Measurements from ENCODE around the gene LRIG2.
A peak's percentile ranks its signal among the peaks of the same experiment; 100 is the strongest.
"Not testable (repeated sequence)": the region's sequence is repeated elsewhere in the genome, so short reads cannot be mapped to it uniquely, and the experiment has no call there.

The LRIG2 gene

GRCh38 chr1:113058941-113059706 is 13.9 kb upstream of the LRIG2 start:
- DNase-seq (ENCODE audit: low read depth) = no peak

DNA sequence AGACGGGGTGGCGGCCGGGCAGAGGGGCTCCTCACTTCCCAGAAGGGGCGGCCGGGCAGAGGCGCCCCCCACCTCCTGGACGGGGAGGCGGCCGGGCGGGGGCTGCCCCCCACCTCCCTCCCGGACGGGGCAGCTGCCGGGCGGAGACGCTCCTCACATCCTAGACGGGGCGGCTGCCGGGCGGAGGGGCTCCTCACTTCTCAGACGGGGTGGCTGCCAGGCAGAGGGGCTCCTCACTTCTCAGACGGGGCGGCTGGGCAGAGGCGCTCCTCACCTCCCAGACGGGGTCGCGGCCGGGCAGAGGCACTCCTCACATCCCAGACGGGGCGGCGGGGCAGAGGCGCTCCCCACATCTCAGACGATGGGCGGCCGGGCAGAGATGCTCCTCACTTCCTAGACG is 9.5 kb upstream of the LRIG2 start:
- DNase-seq (ENCODE audit: low read depth) = not testable (repeated sequence)

DNA sequence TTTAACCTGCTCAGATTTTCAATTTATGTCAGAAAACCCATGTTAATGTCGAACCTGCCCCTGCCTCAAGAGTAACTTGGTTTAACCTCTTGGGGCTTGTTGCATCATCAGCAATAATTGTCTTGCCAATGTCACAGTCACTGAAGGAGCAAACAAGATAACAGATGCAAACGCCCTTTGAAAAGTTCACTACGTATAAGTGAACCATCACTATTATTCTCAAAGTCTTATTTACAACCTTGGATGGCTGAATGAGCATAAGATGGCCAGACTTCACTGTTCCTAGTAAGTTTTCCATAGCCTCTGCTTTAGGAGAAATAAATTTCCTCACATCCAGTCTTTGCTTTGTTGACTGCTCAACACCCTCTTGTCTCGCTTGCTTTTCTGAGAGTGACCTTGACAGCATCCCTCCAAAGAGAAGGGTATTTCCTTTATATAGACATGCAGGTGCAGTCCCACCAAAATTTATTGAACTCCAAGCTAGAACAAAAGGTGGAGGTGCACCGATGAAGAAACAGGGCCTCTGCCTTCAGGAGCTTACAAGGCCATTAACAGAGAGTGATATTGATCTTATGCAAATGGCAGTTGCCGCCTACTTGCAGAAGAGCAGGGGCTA is 749 bp upstream of the LRIG2 start:
- DNase-seq (ENCODE audit: low read depth) = no peak

DNA sequence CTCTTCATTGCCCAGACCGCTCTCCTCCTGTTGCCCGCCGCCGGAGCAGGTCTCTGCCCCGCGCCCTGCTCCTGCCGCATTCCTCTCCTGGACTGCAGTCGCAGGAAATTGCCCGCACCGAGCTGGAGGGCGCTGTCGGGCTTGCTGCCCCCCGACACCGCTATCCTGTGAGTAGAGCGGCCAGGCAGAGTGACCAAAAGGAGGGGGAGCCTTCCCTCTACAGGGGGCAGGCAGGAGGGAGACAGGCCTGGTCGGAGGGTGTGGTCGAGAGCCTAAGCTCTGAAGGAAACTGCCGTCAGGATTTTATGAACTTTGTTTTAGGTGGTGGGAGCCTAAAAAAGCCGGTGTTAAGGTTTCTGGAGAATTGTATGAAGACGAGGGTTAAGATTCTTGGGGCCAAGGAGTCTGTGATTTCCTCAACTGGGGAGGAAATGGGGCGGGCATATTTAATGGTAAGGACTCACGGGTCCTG is 517 bp downstream of the LRIG2 start:
- peak; percentile 27 for DNase-seq (ENCODE audit: low read depth)

DNA sequence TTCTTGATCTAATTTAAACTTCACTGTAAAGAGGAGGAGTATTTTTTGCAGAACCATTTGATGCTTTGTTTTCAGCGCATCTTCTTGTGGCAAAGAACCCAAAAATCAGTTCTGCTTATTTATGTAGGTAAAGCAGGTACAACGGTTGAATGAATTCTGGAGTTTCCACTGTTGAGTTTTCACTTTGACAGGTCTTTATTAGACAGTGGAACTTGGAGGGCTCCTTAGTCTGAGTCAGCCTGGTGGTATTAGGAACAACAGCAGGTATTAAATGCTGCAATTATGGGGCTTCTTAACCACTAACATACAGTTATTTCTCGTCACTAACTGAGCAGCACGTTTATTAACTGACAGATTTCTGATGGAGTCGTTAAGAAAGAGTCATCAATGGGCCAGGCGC is 1.2 kb downstream of the LRIG2 start:
- no peak for DNase-seq (ENCODE audit: low read depth)

GRCh38 chr1:113077978-113078377 is 5.0 kb downstream of the LRIG2 start:
- DNase-seq (ENCODE audit: low read depth) = not testable (repeated sequence)

DNA sequence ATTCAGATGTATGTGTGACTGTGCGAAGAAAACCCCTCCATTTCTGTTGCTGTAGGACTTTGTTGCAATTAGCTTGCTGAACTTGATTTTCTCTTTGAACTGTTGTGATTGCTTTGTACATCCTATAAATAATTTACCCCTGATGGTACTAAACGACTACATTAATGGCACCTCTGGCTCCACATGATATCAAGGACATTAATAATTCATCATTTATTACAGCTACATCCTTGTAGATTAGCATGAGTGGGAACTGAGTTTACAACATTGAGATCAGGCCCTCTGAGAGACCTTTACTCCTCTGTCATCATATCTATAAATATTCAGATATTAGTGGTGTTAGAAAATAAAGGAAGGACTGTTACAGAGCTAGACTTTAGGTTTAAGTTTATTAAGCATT is 13.5 kb downstream of the LRIG2 start:
- DNase-seq (ENCODE audit: low read depth) = no peak

DNA sequence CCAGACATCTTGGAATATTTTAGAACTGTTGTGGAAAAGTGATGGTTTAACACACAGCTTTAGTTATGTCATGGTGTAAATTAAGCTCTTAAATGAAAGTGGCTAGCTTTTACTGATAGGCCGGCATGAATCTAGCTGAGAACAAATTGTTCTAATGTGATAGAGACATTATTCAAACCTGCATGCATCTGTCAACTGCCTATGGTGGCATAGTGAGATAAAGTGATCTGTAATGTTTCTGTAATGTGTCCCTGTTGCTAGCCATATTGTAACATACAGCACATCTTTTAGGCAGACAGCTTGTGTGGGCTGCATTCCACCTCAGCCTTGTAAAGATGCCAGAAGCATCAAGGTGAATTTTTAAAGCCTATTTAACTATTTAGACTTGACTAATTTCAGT is 16.0 kb downstream of the LRIG2 start:
- DNase-seq (ENCODE audit: low read depth) = no peak

DNA sequence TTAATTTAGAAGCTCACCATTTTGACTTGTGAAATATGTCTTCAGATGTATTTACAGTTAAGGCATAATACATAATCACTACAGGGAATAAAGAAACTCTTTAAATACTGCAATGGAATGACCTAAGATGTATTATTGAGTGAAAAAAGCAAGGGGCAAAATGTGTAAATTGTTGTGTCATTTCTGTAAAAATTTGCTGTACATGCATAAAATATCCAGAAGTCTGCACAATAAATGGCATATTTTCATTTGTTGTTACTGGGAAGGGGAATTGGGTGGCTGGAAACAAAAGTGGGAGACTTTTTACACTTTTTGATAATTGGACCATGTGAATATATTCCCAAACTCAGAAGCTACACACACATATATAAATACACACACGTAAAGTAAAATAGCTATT is 17.1 kb downstream of the LRIG2 start:
- no peak for DNase-seq (ENCODE audit: low read depth)

- DNase-seq (ENCODE audit: low read depth) = no peak
Observed at GRCh38 chr1:113091988-113092594, 19.1 kb downstream of the LRIG2 start.

DNA sequence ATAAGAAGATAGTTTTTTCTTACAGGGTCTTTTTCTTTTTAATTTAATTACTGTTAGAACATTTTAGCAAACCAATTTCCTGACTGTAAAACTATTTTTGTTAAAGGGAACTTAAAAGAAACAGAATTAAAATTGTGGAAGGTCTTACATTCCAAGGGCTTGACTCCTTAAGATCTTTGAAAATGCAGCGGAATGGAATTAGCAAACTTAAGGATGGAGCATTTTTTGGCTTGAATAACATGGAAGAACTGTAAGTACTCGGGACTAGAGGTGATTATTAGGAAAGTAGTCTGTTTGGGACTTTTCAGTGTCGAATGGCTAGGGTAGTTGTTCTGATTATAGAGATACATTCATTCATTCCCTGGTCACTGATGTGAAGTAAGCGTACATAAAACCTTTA is 21.5 kb downstream of the LRIG2 start:
- DNase-seq (ENCODE audit: low read depth) = no peak

GRCh38 chr1:113095790-113096455 is 22.9 kb downstream of the LRIG2 start:
- DNase-seq (ENCODE audit: low read depth) = no peak

- no peak for DNase-seq (ENCODE audit: low read depth)
Observed at GRCh38 chr1:113096493-113096892, 23.5 kb downstream of the LRIG2 start.

DNA sequence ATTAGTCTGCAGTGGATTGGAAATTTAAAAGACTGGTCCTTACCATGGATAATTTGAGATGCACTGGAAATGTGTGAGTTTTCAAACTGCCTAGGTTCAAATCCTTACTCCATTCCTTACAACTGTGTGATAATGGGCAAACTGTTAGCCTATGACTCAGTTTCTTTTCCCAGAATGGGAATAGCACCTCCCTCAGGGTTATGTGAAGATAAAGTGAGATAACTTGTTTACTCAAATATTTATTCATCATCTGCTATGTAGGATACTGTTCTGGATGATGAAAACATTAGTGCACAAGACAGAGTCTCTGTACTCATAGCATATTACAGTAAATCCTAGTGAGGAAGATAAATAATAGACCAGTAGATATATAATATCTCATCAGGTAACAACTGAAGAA is 28.6 kb downstream of the LRIG2 start:
- DNase-seq (ENCODE audit: low read depth) = no peak

DNA sequence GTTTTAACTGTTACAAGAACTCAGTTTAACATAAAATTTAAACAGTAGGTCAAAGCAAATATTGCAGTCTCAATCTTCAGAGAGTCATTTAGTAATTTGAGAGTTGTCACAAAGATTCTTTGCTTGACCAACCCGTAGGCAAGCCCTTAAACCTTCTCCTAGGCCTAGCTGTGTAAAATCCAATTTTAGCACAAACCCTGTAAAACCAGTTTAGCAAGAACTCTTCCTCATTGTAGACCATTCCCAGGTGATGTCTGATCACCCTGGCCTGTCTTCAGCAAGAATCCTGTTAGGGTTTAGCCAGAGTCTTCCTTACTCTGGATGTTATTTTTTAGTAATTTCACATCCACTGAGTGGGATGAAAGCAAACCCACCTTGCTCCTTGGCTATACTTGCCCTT is 30.1 kb downstream of the LRIG2 start:
- no peak for DNase-seq (ENCODE audit: low read depth)

DNA sequence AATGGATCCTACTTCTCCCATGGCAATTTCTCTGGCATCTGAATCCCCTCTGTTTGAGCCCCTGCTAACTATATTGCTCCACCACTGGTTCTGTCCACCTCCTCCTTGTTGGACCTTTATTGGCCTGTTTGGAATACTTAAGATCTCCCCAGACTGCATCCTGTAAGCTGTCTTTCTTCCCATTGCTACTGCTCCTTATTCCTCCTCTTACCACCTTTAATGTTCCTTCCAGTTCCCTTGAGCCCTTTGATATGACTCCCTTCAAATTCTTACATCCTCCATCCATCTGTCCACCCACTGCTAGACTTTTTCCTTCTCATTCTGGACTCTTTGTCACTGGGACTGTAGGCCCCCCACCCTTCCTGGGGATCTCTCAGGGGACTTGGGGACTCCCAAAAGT is 31.0 kb downstream of the LRIG2 start:
- DNase-seq (ENCODE audit: low read depth) = no peak

DNA sequence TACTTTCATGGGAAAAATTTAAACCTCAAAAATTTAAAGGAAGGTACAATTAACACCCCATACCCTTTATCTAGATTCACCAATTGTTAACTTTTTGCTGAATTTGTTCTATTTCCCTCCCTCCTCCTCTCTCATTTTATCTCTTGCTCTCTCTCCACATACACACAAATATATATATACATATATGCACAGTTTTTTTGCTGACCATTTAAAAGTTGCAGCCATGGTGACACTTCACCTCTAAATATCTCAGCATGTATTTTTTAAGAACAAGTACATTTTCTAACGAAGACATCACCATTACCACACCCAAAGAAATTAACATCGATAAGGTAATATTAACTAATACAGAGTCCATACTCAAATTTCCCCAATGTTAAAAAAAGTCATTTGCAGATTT is 33.9 kb downstream of the LRIG2 start:
- DNase-seq (ENCODE audit: low read depth) = no peak

DNA sequence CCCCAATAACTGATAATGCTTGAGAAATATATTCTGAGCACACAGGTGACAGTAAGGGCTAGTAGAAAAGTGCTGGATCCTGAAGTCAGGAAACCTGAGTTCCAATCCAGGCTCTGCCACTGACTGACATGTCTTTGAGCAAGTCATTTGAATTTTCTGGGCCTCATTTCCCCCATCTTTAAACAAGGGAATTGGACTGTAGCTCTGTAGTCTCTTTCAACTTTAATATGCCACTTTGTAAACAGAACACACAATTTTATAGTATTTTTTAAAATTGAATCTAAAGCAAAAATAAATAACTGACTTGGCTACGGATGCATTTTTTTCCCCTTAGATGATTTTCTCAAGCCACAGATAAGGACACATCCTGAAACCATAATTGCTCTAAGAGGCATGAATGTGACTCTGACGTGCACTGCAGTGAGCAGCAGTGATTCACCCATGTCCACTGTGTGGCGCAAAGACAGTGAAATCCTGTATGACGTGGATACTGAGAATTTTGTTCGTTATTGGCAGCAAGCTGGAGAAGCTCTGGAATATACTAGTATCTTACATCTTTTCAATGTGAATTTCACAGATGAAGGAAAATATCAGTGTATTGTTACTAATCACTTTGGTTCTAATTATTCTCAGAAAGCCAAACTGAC is 37.0 kb downstream of the LRIG2 start:
- DNase-seq (ENCODE audit: low read depth) = peak; percentile 94

GRCh38 chr1:113118266-113118665 is 45.3 kb downstream of the LRIG2 start:
- DNase-seq (ENCODE audit: low read depth) = peak; percentile 40

GRCh38 chr1:113123737-113124136 is 50.7 kb downstream of the LRIG2 start:
- no peak for DNase-seq (ENCODE audit: low read depth)

- no peak for DNase-seq (ENCODE audit: low read depth)
Observed at GRCh38 chr1:113124366-113124765, 51.4 kb downstream of the LRIG2 start.

- DNase-seq (ENCODE audit: low read depth) = no peak
Observed at GRCh38 chr1:113125517-113125916, 52.5 kb downstream of the LRIG2 start.

Measured in stromal cell of bone marrow (primary cell).